ENCODE measurements around the gene DCUN1D4. TPM values are rescaled to one million over a fixed set of nuclear protein-coding genes. Genes with fewer than 3 reads are reported as not detected.

DCUN1D4 gene
- 42.9 and 52.8 TPM in 2 replicates for polyA plus RNA-seq (2012; rRNA removed)
- polyA plus RNA-seq (2012; cell fraction: cytosol; rRNA removed), result 29.1 and 30.1 TPM in 2 replicates
- polyA plus RNA-seq (2012; cell fraction: nucleus; rRNA removed), result 237 and 252 TPM in 2 replicates

DNA sequence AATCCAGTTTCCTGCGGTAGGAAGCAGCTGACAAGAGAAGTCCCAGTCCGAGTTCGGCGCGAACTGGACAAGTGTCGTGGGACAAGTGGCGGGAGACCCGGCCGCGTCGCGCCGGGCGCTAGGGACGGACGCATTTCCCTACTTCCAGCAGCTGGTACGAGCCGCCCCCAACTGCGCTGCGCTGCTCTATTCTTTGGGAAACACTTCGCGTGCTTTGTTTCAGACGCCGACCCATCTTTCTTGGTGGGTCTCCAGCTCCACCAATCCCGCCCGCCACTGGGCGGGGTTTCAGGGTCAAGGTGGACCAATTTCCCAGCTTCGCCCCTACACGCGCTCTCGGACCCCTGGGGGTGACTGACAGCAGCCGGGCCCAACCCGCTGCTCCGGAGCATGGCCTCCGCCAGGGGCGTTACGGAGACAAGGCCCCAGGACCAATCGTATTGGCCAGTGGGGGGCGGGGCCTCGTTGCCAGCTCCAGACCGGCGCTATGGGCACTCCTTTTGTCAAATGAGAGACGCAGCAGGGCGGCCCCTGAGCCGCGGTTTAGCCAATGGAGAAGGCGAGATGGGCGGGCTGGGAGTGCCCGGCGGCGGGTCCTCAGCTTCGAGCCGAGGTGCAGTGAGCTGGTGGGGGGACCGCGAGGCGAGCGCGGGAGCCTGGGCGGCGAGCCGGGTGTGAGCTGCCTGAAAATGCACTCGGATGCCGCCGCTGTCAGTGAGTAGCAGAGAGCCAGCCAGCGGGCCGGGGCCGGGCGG is at the start of gene DCUN1D4:
Gene DCUN1D4, plus strand, starts transcription at position 600 of the 755 bp plus-strand sequence. Its CDS starts 90 bp downstream, at position 690.
- Histone ChIP-seq H2AFZ (ENCODE audit: low read depth) (peak within 1 kb of the TSS; percentile 91), H3K9ac (peak within 1 kb of the TSS; percentile 75), H3K4me2 (peak within 1 kb of the TSS; percentile 93), H4K20me1 (ENCODE audit: insufficient read depth) (peaks cover 29% of the 10 kb centered on the region), H3K9me2 (no peaks in the 10 kb centered on the region), H3K79me2 (ENCODE audit: insufficient read depth) (peaks cover 39% of the 10 kb centered on the region), H3K27ac (ENCODE audit: low read depth in 2 of 2, low read length in 1 of 2) (peak within 1 kb of the TSS; percentile 76 to 84), H3K4me3 (ENCODE audit: low read depth in 2 of 2, low read length in 1 of 2) (peak within 1 kb of the TSS; percentile 75 to 89), H3K9me3 (no peaks in the 10 kb centered on the region), H3F3A (replicated peaks; ENCODE audit: insufficient read depth) (no peaks in the 10 kb centered on the region), H3K4me1 (ENCODE audit: control insufficient read depth in 1 of 2, insufficient read depth in 2 of 2, low read depth in 1 of 2, low read length in 1 of 2) (peaks cover 7 to 11% of the 10 kb centered on the region in 2 experiments; a peak in 2 of 4 replicates), H3K27me3 (ENCODE audit: insufficient read depth) (no peaks in the 10 kb centered on the region), H3K36me3 (replicated peaks in 1 of 2; ENCODE audit: control insufficient read depth in 1 of 2, insufficient read depth in 2 of 2, low read length in 1 of 2) (peaks cover 7% of the 10 kb centered on the region in 2 experiments)
- DNase-seq, result peak; percentile 99
- ChIA-PET POLR2A (interaction anchor here (1.3 to 1.4 kb wide), 2 partner anchors 22 to 196 kb away, joined by 5 to 8 read pairs; partner anchors contain the start of gene SGCB), CTCF (interaction anchor here (0.8 to 2.1 kb wide), 3 partner anchors 8 to 12 kb away, joined by 3 to 9 read pairs (median 4); no protein-coding TSS in a partner anchor)
- WGBS (ENCODE audit: low lambda C conversion rate), result 3% methylated on average over 18 of the region's 68 CpGs
- TF ChIP-seq NFIC (IDR thresholded peaks at IDR 0.05; ENCODE audit: borderline replicate concordance) (no peak), RCOR1 (IDR thresholded peaks at IDR 0.05; ENCODE audit: low read length) (no peak), FOXJ3 (CRISPR knock-in tag; IDR thresholded peaks at IDR 0.05) (no peak), SMC3 (IDR thresholded peaks at IDR 0.05; ENCODE audit: low read depth, low read length) (no peak), RXRA (IDR thresholded peaks at IDR 0.05; ENCODE audit: borderline replicate concordance, low read depth) (no peak), USF1 (IDR thresholded peaks at IDR 0.05; ENCODE audit: borderline replicate concordance, low read depth) (no peak), TCF12 (IDR thresholded peaks at IDR 0.05) (no peak), YY1 (IDR thresholded peaks at IDR 0.05; ENCODE audit: low read depth) (peak; percentile 12; the same call in 1 of the 2 replicates), SIN3A (IDR thresholded peaks at IDR 0.05; ENCODE audit: borderline replicate concordance, low read depth, low read length) (peak; percentile 22; the same call in 1 of the 2 replicates), FOSL2 (IDR thresholded peaks at IDR 0.05; ENCODE audit: borderline replicate concordance, low read depth) (no peak), POLR2AphosphoS5 (IDR thresholded peaks at IDR 0.05; ENCODE audit: low read depth, low read length) (peak; percentile 27), MAX (IDR thresholded peaks at IDR 0.05; ENCODE audit: low read depth) (peak; percentile 76; the same call in 1 of the 2 replicates), MXI1 (IDR thresholded peaks at IDR 0.05; ENCODE audit: low read depth, low read length) (peak; percentile 45), EP300 (IDR thresholded peaks at IDR 0.05; ENCODE audit: borderline replicate concordance in 1 of 2, low read depth in 1 of 2, low read length in 1 of 2) (no peak), MEF2A (IDR thresholded peaks at IDR 0.05; ENCODE audit: borderline replicate concordance, low read depth) (no peak), FOXM1 (IDR thresholded peaks at IDR 0.05; ENCODE audit: low read depth) (no peak), RFX5 (IDR thresholded peaks at IDR 0.05; ENCODE audit: low read length) (peak; percentile 76; the same call in 1 of the 2 replicates), CTCF (IDR thresholded peaks at IDR 0.05) (peak; percentile 16; the same call in 1 of the 2 replicates), EZH2phosphoT487 (IDR thresholded peaks at IDR 0.05; ENCODE audit: borderline replicate concordance, low read depth) (no peak), NRF1 (IDR thresholded peaks at IDR 0.05; ENCODE audit: low read depth, low read length) (0 out of 2 replicates have a peak, but pooled peaks have one; percentile 24), CHD2 (IDR thresholded peaks at IDR 0.05; ENCODE audit: low read length, partially characterized antibody) (peak; percentile 96)
- TF ChIP-seq, protein P1, sequence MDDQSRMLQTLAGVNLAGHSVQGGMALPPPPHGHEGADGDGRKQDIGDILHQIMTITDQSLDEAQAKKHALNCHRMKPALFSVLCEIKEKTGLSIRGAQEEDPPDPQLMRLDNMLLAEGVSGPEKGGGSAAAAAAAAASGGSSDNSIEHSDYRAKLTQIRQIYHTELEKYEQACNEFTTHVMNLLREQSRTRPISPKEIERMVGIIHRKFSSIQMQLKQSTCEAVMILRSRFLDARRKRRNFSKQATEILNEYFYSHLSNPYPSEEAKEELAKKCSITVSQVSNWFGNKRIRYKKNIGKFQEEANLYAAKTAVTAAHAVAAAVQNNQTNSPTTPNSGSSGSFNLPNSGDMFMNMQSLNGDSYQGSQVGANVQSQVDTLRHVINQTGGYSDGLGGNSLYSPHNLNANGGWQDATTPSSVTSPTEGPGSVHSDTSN (IDR thresholded peaks at IDR 0.05), result peak; percentile 100
- TF ChIP-seq, protein P2, sequence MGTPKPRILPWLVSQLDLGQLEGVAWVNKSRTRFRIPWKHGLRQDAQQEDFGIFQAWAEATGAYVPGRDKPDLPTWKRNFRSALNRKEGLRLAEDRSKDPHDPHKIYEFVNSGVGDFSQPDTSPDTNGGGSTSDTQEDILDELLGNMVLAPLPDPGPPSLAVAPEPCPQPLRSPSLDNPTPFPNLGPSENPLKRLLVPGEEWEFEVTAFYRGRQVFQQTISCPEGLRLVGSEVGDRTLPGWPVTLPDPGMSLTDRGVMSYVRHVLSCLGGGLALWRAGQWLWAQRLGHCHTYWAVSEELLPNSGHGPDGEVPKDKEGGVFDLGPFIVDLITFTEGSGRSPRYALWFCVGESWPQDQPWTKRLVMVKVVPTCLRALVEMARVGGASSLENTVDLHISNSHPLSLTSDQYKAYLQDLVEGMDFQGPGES (IDR thresholded peaks at IDR 0.05; ENCODE audit: low read depth, low read length), result peak; percentile 96
- TF ChIP-seq, protein P3, sequence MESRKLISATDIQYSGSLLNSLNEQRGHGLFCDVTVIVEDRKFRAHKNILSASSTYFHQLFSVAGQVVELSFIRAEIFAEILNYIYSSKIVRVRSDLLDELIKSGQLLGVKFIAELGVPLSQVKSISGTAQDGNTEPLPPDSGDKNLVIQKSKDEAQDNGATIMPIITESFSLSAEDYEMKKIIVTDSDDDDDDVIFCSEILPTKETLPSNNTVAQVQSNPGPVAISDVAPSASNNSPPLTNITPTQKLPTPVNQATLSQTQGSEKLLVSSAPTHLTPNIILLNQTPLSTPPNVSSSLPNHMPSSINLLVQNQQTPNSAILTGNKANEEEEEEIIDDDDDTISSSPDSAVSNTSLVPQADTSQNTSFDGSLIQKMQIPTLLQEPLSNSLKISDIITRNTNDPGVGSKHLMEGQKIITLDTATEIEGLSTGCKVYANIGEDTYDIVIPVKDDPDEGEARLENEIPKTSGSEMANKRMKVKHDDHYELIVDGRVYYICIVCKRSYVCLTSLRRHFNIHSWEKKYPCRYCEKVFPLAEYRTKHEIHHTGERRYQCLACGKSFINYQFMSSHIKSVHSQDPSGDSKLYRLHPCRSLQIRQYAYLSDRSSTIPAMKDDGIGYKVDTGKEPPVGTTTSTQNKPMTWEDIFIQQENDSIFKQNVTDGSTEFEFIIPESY (IDR thresholded peaks at IDR 0.05; ENCODE audit: borderline replicate concordance, low read depth), result no peak
